SK-MEL-5 (cell line): ENCODE results near the gene VAMP8. TPM values are rescaled to one million over a fixed set of nuclear protein-coding genes. Genes with fewer than 3 reads are reported as not detected.

Source experiments
- small RNA-seq, 2 experiments: library from RNA; depleted of rRNA; stranded (forward); fragments of <200 nt; gene quantifications; one replicate each; pipeline ENCODE3, GENCODE V24; 2014
- total RNA-seq: library from RNA; depleted of rRNA; stranded (reverse); fragments of >200 nt; shearing (Covaris generic); gene quantifications from 2 replicates; pipeline ENCODE4 v1.2.3, GENCODE V29; 2014; rRNA removed

VAMP8 gene
- total RNA-seq, 1 experiment from 2014 or later: 48.2 TPM

Small RNA genes within 50 kb of the gene (small RNA-seq; reads per million reads assigned to genes)
- 0 reads per million in 2 experiments for gene RN7SL126P

Other genes with a start within 250 kb of the VAMP8 start
- gene TGOLN2, start 249.6 kb upstream of the VAMP8 start, total RNA-seq: 70.0 and 75.5 TPM in 2 replicates
- gene RETSAT, start 223.1 kb upstream of the VAMP8 start, total RNA-seq: 130 and 138 TPM in 2 replicates
- gene ELMOD3, start 222.8 kb upstream of the VAMP8 start, total RNA-seq: 13.7 and 13.9 TPM in 2 replicates
- gene CAPG, start 167.2 kb upstream of the VAMP8 start, total RNA-seq: 11.3 and 21.8 TPM in 2 replicates
- gene SH2D6, start 158.9 kb upstream of the VAMP8 start, total RNA-seq: 0.40 and 0.66 TPM in 2 replicates
- 88.9 and 107 TPM in 2 replicates for gene MAT2A, start 38.4 kb upstream of the VAMP8 start, total RNA-seq
- 71.5 and 90.9 TPM in 2 replicates for gene GGCX, start 16.1 kb upstream of the VAMP8 start, total RNA-seq
- gene VAMP5, start 6.8 kb downstream of the VAMP8 start, total RNA-seq: not detected in 2 replicates
- 212 and 226 TPM in 2 replicates for gene RNF181, start 18.2 kb downstream of the VAMP8 start, total RNA-seq
- gene TMEM150A, start 25.1 kb downstream of the VAMP8 start, total RNA-seq: 22.3 and 26.3 TPM in 2 replicates
- 27.3 and 29.9 TPM in 2 replicates for gene C2orf68, start 34.5 kb downstream of the VAMP8 start, total RNA-seq
- gene USP39, start 38.6 kb downstream of the VAMP8 start, total RNA-seq: 98.7 and 107 TPM in 2 replicates
- not detected in 2 replicates for gene SFTPB, start 90.6 kb downstream of the VAMP8 start, total RNA-seq
- gene GNLY, start 116.8 kb downstream of the VAMP8 start, total RNA-seq: not detected in 2 replicates
- gene ATOH8, start 176.4 kb downstream of the VAMP8 start, total RNA-seq: 12.0 and 16.9 TPM in 2 replicates